Measurements from ENCODE around the gene P2RX1. TPM values are rescaled to one million over a fixed set of nuclear protein-coding genes. Genes with fewer than 3 reads are reported as not detected.

The P2RX1 gene
- total RNA-seq, 1 donor from 2014 or later = 1.6 TPM

GRCh38 chr17:3882276-3882675 is 34.0 kb downstream of the P2RX1 start:
- H3K4me1 ChIP-seq (ENCODE audit: control insufficient read depth in 3 of 3, insufficient read depth in 3 of 3, low read length in 3 of 3) = peaks cover 9 to 46% (median 34%) of the 10 kb centered on the region in 3 donors
- H3K4me3 ChIP-seq (ENCODE audit: low read length in 3 of 3) = no peak overlapping the region
- H3K9ac ChIP-seq (ENCODE audit: low read depth in 1 of 3, low read length in 3 of 3) = no peak overlapping the region
- no peaks in the 10 kb centered on the region for H3K27me3 ChIP-seq (ENCODE audit: control insufficient read depth in 3 of 3, insufficient read depth in 3 of 3, low read length in 3 of 3)
- no peaks in the 10 kb centered on the region for H3K9me3 ChIP-seq (ENCODE audit: control insufficient read depth in 3 of 3, low read length in 3 of 3)
- peaks cover 0 to 13% (median 9%) of the 10 kb centered on the region in 3 donors for H3K36me3 ChIP-seq (ENCODE audit: control insufficient read depth in 3 of 3, insufficient read depth in 3 of 3, low read length in 3 of 3)
- H3K27ac ChIP-seq (ENCODE audit: low read depth, low read length) = no peak overlapping the region

GRCh38 chr17:3880983-3881382 is 35.3 kb downstream of the P2RX1 start:
- peaks cover 4 to 13% (median 9%) of the 10 kb centered on the region in 3 donors for H3K36me3 ChIP-seq (ENCODE audit: control insufficient read depth in 3 of 3, insufficient read depth in 3 of 3, low read length in 3 of 3)
- no peak overlapping the region for H3K27ac ChIP-seq (ENCODE audit: low read depth, low read length)
- H3K4me1 ChIP-seq (ENCODE audit: control insufficient read depth in 3 of 3, insufficient read depth in 3 of 3, low read length in 3 of 3) = peaks cover 6 to 43% (median 34%) of the 10 kb centered on the region in 3 donors
- no peaks in the 10 kb centered on the region for H3K27me3 ChIP-seq (ENCODE audit: control insufficient read depth in 3 of 3, insufficient read depth in 3 of 3, low read length in 3 of 3)
- H3K4me3 ChIP-seq (ENCODE audit: low read length in 3 of 3) = no peak overlapping the region
- no peak overlapping the region for H3K9ac ChIP-seq (ENCODE audit: low read depth in 1 of 3, low read length in 3 of 3)
- no peaks in the 10 kb centered on the region for H3K9me3 ChIP-seq (ENCODE audit: control insufficient read depth in 3 of 3, low read length in 3 of 3)

- H3K9me3 ChIP-seq (ENCODE audit: control insufficient read depth in 3 of 3, low read length in 3 of 3) = no peaks in the 10 kb centered on the region
- peaks cover 7 to 10% (median 7%) of the 10 kb centered on the region in 3 donors for H3K36me3 ChIP-seq (ENCODE audit: control insufficient read depth in 3 of 3, insufficient read depth in 3 of 3, low read length in 3 of 3)
- H3K4me1 ChIP-seq (ENCODE audit: control insufficient read depth in 3 of 3, insufficient read depth in 3 of 3, low read length in 3 of 3) = peaks cover 6 to 40% (median 28%) of the 10 kb centered on the region in 3 donors
- H3K9ac ChIP-seq (ENCODE audit: low read depth in 1 of 3, low read length in 3 of 3) = peak overlapping the region; percentile 16 to 27 (median 21)
- H3K27me3 ChIP-seq (ENCODE audit: control insufficient read depth in 3 of 3, insufficient read depth in 3 of 3, low read length in 3 of 3) = no peaks in the 10 kb centered on the region
- H3K4me3 ChIP-seq (ENCODE audit: low read length in 3 of 3) = no peak overlapping the region
- H3K27ac ChIP-seq (ENCODE audit: low read depth, low read length) = peak overlapping the region; percentile 82
Measured at GRCh38 chr17:3879591-3880417, 36.5 kb downstream of the P2RX1 start.

GRCh38 chr17:3879186-3879585 is 37.1 kb downstream of the P2RX1 start:
- Histone ChIP-seq H3K9me3 (ENCODE audit: control insufficient read depth in 3 of 3, low read length in 3 of 3) (no peaks in the 10 kb centered on the region), H3K9ac (ENCODE audit: low read depth in 1 of 3, low read length in 3 of 3) (peak overlapping the region; percentile 16 to 27 (median 21)), H3K36me3 (ENCODE audit: control insufficient read depth in 3 of 3, insufficient read depth in 3 of 3, low read length in 3 of 3) (peaks cover 4 to 7% (median 4%) of the 10 kb centered on the region in 3 donors), H3K27ac (ENCODE audit: low read depth, low read length) (peak overlapping the region; percentile 82), H3K4me3 (ENCODE audit: low read length in 3 of 3) (no peak overlapping the region), H3K27me3 (ENCODE audit: control insufficient read depth in 3 of 3, insufficient read depth in 3 of 3, low read length in 3 of 3) (no peaks in the 10 kb centered on the region), H3K4me1 (ENCODE audit: control insufficient read depth in 3 of 3, insufficient read depth in 3 of 3, low read length in 3 of 3) (peaks cover 6 to 40% (median 28%) of the 10 kb centered on the region in 3 donors)

GRCh38 chr17:3877220-3877619 is 39.0 kb downstream of the P2RX1 start:
- peak overlapping the region in 1 of 3 donors; percentile 45 for H3K4me3 ChIP-seq (ENCODE audit: low read length in 3 of 3)
- peak overlapping the region in 2 of 3 donors; percentile 8 to 27 for H3K9ac ChIP-seq (ENCODE audit: low read depth in 1 of 3, low read length in 3 of 3)
- peaks cover 6 to 40% (median 28%) of the 10 kb centered on the region in 3 donors for H3K4me1 ChIP-seq (ENCODE audit: control insufficient read depth in 3 of 3, insufficient read depth in 3 of 3, low read length in 3 of 3)
- H3K27ac ChIP-seq (ENCODE audit: low read depth, low read length) = peak overlapping the region; percentile 69
- H3K9me3 ChIP-seq (ENCODE audit: control insufficient read depth in 3 of 3, low read length in 3 of 3) = no peaks in the 10 kb centered on the region
- H3K27me3 ChIP-seq (ENCODE audit: control insufficient read depth in 3 of 3, insufficient read depth in 3 of 3, low read length in 3 of 3) = no peaks in the 10 kb centered on the region
- peaks cover 3 to 14% (median 6%) of the 10 kb centered on the region in 3 donors for H3K36me3 ChIP-seq (ENCODE audit: control insufficient read depth in 3 of 3, insufficient read depth in 3 of 3, low read length in 3 of 3)

- H3K27me3 ChIP-seq (ENCODE audit: control insufficient read depth in 3 of 3, insufficient read depth in 3 of 3, low read length in 3 of 3) = no peaks in the 10 kb centered on the region
- H3K4me3 ChIP-seq (ENCODE audit: low read length in 3 of 3) = no peak overlapping the region
- no peak overlapping the region for H3K27ac ChIP-seq (ENCODE audit: low read depth, low read length)
- H3K9ac ChIP-seq (ENCODE audit: low read depth in 1 of 3, low read length in 3 of 3) = no peak overlapping the region
- peaks cover 5 to 18% (median 8%) of the 10 kb centered on the region in 3 donors for H3K36me3 ChIP-seq (ENCODE audit: control insufficient read depth in 3 of 3, insufficient read depth in 3 of 3, low read length in 3 of 3)
- no peaks in the 10 kb centered on the region for H3K9me3 ChIP-seq (ENCODE audit: control insufficient read depth in 3 of 3, low read length in 3 of 3)
- peaks cover 6 to 39% (median 28%) of the 10 kb centered on the region in 3 donors for H3K4me1 ChIP-seq (ENCODE audit: control insufficient read depth in 3 of 3, insufficient read depth in 3 of 3, low read length in 3 of 3)
Measured at GRCh38 chr17:3875317-3875716, 40.9 kb downstream of the P2RX1 start.

GRCh38 chr17:3873862-3874261 is 42.4 kb downstream of the P2RX1 start:
- Histone ChIP-seq H3K36me3 (ENCODE audit: control insufficient read depth in 3 of 3, insufficient read depth in 3 of 3, low read length in 3 of 3) (peaks cover 8 to 18% (median 11%) of the 10 kb centered on the region in 3 donors), H3K27me3 (ENCODE audit: control insufficient read depth in 3 of 3, insufficient read depth in 3 of 3, low read length in 3 of 3) (no peaks in the 10 kb centered on the region), H3K4me3 (ENCODE audit: low read length in 3 of 3) (no peak overlapping the region), H3K4me1 (ENCODE audit: control insufficient read depth in 3 of 3, insufficient read depth in 3 of 3, low read length in 3 of 3) (peaks cover 0 to 25% (median 18%) of the 10 kb centered on the region in 3 donors), H3K27ac (ENCODE audit: low read depth, low read length) (no peak overlapping the region), H3K9ac (ENCODE audit: low read depth in 1 of 3, low read length in 3 of 3) (no peak overlapping the region), H3K9me3 (ENCODE audit: control insufficient read depth in 3 of 3, low read length in 3 of 3) (no peaks in the 10 kb centered on the region)

- H3K4me3 ChIP-seq (ENCODE audit: low read length in 3 of 3) = no peak overlapping the region
- H3K9ac ChIP-seq (ENCODE audit: low read depth in 1 of 3, low read length in 3 of 3) = no peak overlapping the region
- H3K27ac ChIP-seq (ENCODE audit: low read depth, low read length) = no peak overlapping the region
- no peaks in the 10 kb centered on the region for H3K9me3 ChIP-seq (ENCODE audit: control insufficient read depth in 3 of 3, low read length in 3 of 3)
- H3K36me3 ChIP-seq (ENCODE audit: control insufficient read depth in 3 of 3, insufficient read depth in 3 of 3, low read length in 3 of 3) = peaks cover 8 to 13% (median 11%) of the 10 kb centered on the region in 3 donors
- H3K27me3 ChIP-seq (ENCODE audit: control insufficient read depth in 3 of 3, insufficient read depth in 3 of 3, low read length in 3 of 3) = no peaks in the 10 kb centered on the region
- H3K4me1 ChIP-seq (ENCODE audit: control insufficient read depth in 3 of 3, insufficient read depth in 3 of 3, low read length in 3 of 3) = peaks cover 0 to 8% (median 2%) of the 10 kb centered on the region in 3 donors
Measured at GRCh38 chr17:3870871-3871306, 45.4 kb downstream of the P2RX1 start.

GRCh38 chr17:3867606-3868005 is 48.7 kb downstream of the P2RX1 start:
- no peak overlapping the region for H3K4me3 ChIP-seq (ENCODE audit: low read length in 3 of 3)
- H3K4me1 ChIP-seq (ENCODE audit: control insufficient read depth in 3 of 3, insufficient read depth in 3 of 3, low read length in 3 of 3) = peaks cover 0 to 10% (median 6%) of the 10 kb centered on the region in 3 donors
- no peak overlapping the region for H3K9ac ChIP-seq (ENCODE audit: low read depth in 1 of 3, low read length in 3 of 3)
- H3K27me3 ChIP-seq (ENCODE audit: control insufficient read depth in 3 of 3, insufficient read depth in 3 of 3, low read length in 3 of 3) = no peaks in the 10 kb centered on the region
- peaks cover 4 to 9% (median 7%) of the 10 kb centered on the region in 3 donors for H3K36me3 ChIP-seq (ENCODE audit: control insufficient read depth in 3 of 3, insufficient read depth in 3 of 3, low read length in 3 of 3)
- no peak overlapping the region for H3K27ac ChIP-seq (ENCODE audit: low read depth, low read length)
- H3K9me3 ChIP-seq (ENCODE audit: control insufficient read depth in 3 of 3, low read length in 3 of 3) = no peaks in the 10 kb centered on the region

GRCh38 chr17:3867106-3867505 is 49.2 kb downstream of the P2RX1 start:
- H3K27ac ChIP-seq (ENCODE audit: low read depth, low read length) = no peak overlapping the region
- H3K27me3 ChIP-seq (ENCODE audit: control insufficient read depth in 3 of 3, insufficient read depth in 3 of 3, low read length in 3 of 3) = no peaks in the 10 kb centered on the region
- no peak overlapping the region for H3K9ac ChIP-seq (ENCODE audit: low read depth in 1 of 3, low read length in 3 of 3)
- H3K9me3 ChIP-seq (ENCODE audit: control insufficient read depth in 3 of 3, low read length in 3 of 3) = no peaks in the 10 kb centered on the region
- H3K4me3 ChIP-seq (ENCODE audit: low read length in 3 of 3) = no peak overlapping the region
- H3K4me1 ChIP-seq (ENCODE audit: control insufficient read depth in 3 of 3, insufficient read depth in 3 of 3, low read length in 3 of 3) = peaks cover 0 to 10% (median 6%) of the 10 kb centered on the region in 3 donors
- peaks cover 1 to 7% (median 4%) of the 10 kb centered on the region in 3 donors for H3K36me3 ChIP-seq (ENCODE audit: control insufficient read depth in 3 of 3, insufficient read depth in 3 of 3, low read length in 3 of 3)
